SK-N-SH (cell line): Measurements from ENCODE around the gene NANS.

Experiments used
- MAX ChIP-seq: IDR thresholded peaks from 2 replicates; pipeline ENCODE4 v1.4.0; 2012; ENCODE audit warnings: low read depth
- POLR2AphosphoS5 ChIP-seq: IDR thresholded peaks from 2 replicates; pipeline ENCODE4 v1.6.1; 2012; ENCODE audit warnings: low read depth, low read length
- YY1 ChIP-seq: IDR thresholded peaks from 2 replicates; pipeline ENCODE4 v1.4.0; 2012; ENCODE audit warnings: low read depth, mild to moderate bottlenecking
- TF ChIP-seq, protein P1 (sequence below): IDR thresholded peaks from 2 replicates; pipeline ENCODE4 v1.4.0; 2012; ENCODE audit warnings: low read depth, borderline replicate concordance

GRCh38 chr9:98084396-98084795, 27.9 kb downstream of the NANS start:
- TF ChIP-seq MAX (no peak), YY1 (no peak), POLR2AphosphoS5 (no peak)
- TF ChIP-seq, protein P1, sequence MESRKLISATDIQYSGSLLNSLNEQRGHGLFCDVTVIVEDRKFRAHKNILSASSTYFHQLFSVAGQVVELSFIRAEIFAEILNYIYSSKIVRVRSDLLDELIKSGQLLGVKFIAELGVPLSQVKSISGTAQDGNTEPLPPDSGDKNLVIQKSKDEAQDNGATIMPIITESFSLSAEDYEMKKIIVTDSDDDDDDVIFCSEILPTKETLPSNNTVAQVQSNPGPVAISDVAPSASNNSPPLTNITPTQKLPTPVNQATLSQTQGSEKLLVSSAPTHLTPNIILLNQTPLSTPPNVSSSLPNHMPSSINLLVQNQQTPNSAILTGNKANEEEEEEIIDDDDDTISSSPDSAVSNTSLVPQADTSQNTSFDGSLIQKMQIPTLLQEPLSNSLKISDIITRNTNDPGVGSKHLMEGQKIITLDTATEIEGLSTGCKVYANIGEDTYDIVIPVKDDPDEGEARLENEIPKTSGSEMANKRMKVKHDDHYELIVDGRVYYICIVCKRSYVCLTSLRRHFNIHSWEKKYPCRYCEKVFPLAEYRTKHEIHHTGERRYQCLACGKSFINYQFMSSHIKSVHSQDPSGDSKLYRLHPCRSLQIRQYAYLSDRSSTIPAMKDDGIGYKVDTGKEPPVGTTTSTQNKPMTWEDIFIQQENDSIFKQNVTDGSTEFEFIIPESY: no peak
